H1 (cell line): ENCODE measurements around the gene MPV17L2. TPM values are rescaled to one million over a fixed set of nuclear protein-coding genes. Genes with fewer than 3 reads are reported as not detected.

Experiments used
- CTCF ChIA-PET: fragments of 300-600 bp; sonication (Branson Sonifier 250); formaldehyde crosslinking; loops from one replicate; lab custom pipeline; 2021; ENCODE audit not compliant: partially characterized antibody; lab: Charles Lee
- POLR2A ChIA-PET: fragments of 300-600 bp; sonication (Branson Sonifier 250); formaldehyde crosslinking; loops from one replicate; lab custom pipeline; 2021; ENCODE audit warnings: inconsistent platforms; ENCODE audit not compliant: partially characterized antibody; lab: Charles Lee
- DNase-seq, 2 experiments: peaks; one replicate each; pipeline versions ENCODE4 v3.0.0 to v3.0.0-alpha.2; 2010 to 2022; ENCODE audit warnings: low spot score in 2 of 2, low read depth in 1 of 2, mixed read lengths in 1 of 2
- FAIRE-seq: peaks from 2 replicates; lab custom pipeline; 2011; peaks lifted over from hg19 to GRCh38; lab: Jason Lieb, UNC
- H2AFZ ChIP-seq: 2 replicates; pipeline ENCODE4 v1.8.1; 2012; ENCODE audit warnings: low read length, inconsistent platforms
- H2AK5ac ChIP-seq: 2 replicates; pipeline ENCODE4 v1.6.1; 2013; ENCODE audit warnings: low read depth, low read length
- H2BK120ac ChIP-seq: replicated peaks from 2 replicates; pipeline ENCODE3; 2013; ENCODE audit warnings: low read depth, low read length, inconsistent platforms
- H2BK12ac ChIP-seq: 2 replicates; pipeline ENCODE4 v1.6.1; 2013; ENCODE audit warnings: low read depth, low read length
- H2BK15ac ChIP-seq: 2 replicates; pipeline ENCODE4 v1.6.1; 2013; ENCODE audit warnings: low read length
- H2BK20ac ChIP-seq: 2 replicates; pipeline ENCODE4 v1.6.1; 2013; ENCODE audit warnings: low read length
- H2BK5ac ChIP-seq: 2 replicates; pipeline ENCODE4 v1.6.1; 2013; ENCODE audit warnings: low read depth, low read length
- H3K14ac ChIP-seq: 2 replicates; pipeline ENCODE4 v1.6.1; 2013; ENCODE audit warnings: inconsistent platforms; ENCODE audit not compliant: insufficient read length
- H3K18ac ChIP-seq: 2 replicates; pipeline ENCODE4 v1.6.1; 2013; ENCODE audit warnings: low read length; ENCODE audit errors: extremely low read depth
- H3K23ac ChIP-seq: 2 replicates; pipeline ENCODE4 v1.6.1; 2013; ENCODE audit warnings: inconsistent platforms; ENCODE audit not compliant: insufficient read length
- H3K23me2 ChIP-seq: 2 replicates; pipeline ENCODE4 v1.6.1; 2013; ENCODE audit warnings: low read depth, low read length
- H3K27ac ChIP-seq: 2 replicates; pipeline ENCODE4 v1.6.1; 2011; ENCODE audit warnings: low read depth, low read length, inconsistent platforms
- H3K27me3 ChIP-seq, 4 experiments: replicated peaks in 1 of 4; 1 replicate in 1 of 4; 2 replicates in 3 of 4; pipeline versions ENCODE4 v1.6.1 to v1.8.1; 2011 to 2013; ENCODE audit warnings: low read length in 3 of 4, mild to moderate bottlenecking in 3 of 4, inconsistent platforms in 2 of 4, mixed read lengths in 2 of 4, moderate library complexity in 1 of 4; ENCODE audit not compliant: control insufficient read depth in 3 of 4, insufficient read depth in 3 of 4; ENCODE audit errors: extremely low read depth in 1 of 4
- H3K36me3 ChIP-seq, 4 experiments: 2 replicates each; pipeline versions ENCODE4 v1.6.1 to v1.8.1; 2011 to 2013; ENCODE audit warnings: mild to moderate bottlenecking in 4 of 4, low read length in 3 of 4, moderate library complexity in 2 of 4, control low read depth in 1 of 4, inconsistent platforms in 1 of 4; ENCODE audit not compliant: insufficient read depth in 4 of 4, control insufficient read depth in 2 of 4
- H3K4ac ChIP-seq: replicated peaks from 2 replicates; pipeline ENCODE3; 2013; ENCODE audit warnings: low read length, low read depth, mixed read lengths, inconsistent platforms; ENCODE audit not compliant: insufficient read length
- H3K4me1 ChIP-seq, 4 experiments: replicated peaks in 1 of 4; 1 replicate in 1 of 4; 2 replicates in 3 of 4; pipeline versions ENCODE4 v1.6.1 to v1.8.1; 2011 to 2013; ENCODE audit warnings: low read length in 3 of 4, inconsistent platforms in 2 of 4, mixed read lengths in 1 of 4; ENCODE audit not compliant: insufficient read depth in 4 of 4, control insufficient read depth in 3 of 4
- H3K4me2 ChIP-seq, 2 experiments: 2 replicates each; pipeline versions ENCODE4 v1.6.1 to v1.8.1; 2011 to 2013; ENCODE audit warnings: low read depth in 2 of 2, low read length in 2 of 2, control low read depth in 1 of 2, inconsistent platforms in 1 of 2, mild to moderate bottlenecking in 1 of 2; ENCODE audit not compliant: insufficient read depth in 1 of 2
- H3K4me3 ChIP-seq, 4 experiments: fragments of 200-600, 300-600 bp in 1 of 4; sonication (generic), shearing (Covaris generic), sonication (Bioruptor Twin) in 1 of 4; 2 replicates each; pipeline versions ENCODE4 v1.5.1 to v1.8.1; 2011 to 2016; ENCODE audit warnings: low read length in 4 of 4, low read depth in 3 of 4, control low read depth in 2 of 4, inconsistent platforms in 2 of 4, mild to moderate bottlenecking in 2 of 4, mixed read lengths in 1 of 4, moderate library complexity in 1 of 4; ENCODE audit not compliant: insufficient read depth in 2 of 4; ENCODE audit errors: extremely low read depth in 1 of 4
- H3K56ac ChIP-seq: replicated peaks from 2 replicates; pipeline ENCODE3; 2013; ENCODE audit warnings: low read depth, mild to moderate bottlenecking, mixed read lengths, low read length, inconsistent platforms; ENCODE audit not compliant: insufficient read length
- H3K79me1 ChIP-seq: 2 replicates; pipeline ENCODE4 v1.6.1; 2013; ENCODE audit warnings: low read depth, low read length, control low read depth
- H3K79me2 ChIP-seq, 2 experiments: 2 replicates each; pipeline versions ENCODE4 v1.6.1 to v1.8.1; 2012 to 2013; ENCODE audit warnings: low read length in 2 of 2, mild to moderate bottlenecking in 2 of 2, inconsistent platforms in 1 of 2; ENCODE audit not compliant: insufficient read depth in 2 of 2, control insufficient read depth in 1 of 2
- H3K9ac ChIP-seq, 4 experiments: replicated peaks in 1 of 4; 1 replicate in 1 of 4; 2 replicates in 3 of 4; pipeline versions ENCODE4 v1.6.1 to v1.8.1; 2011 to 2013; ENCODE audit warnings: low read depth in 3 of 4, low read length in 3 of 4, control low read depth in 2 of 4, mild to moderate bottlenecking in 2 of 4, moderate library complexity in 2 of 4, inconsistent platforms in 1 of 4; ENCODE audit errors: extremely low read depth in 1 of 4
- H3K9me3 ChIP-seq, 2 experiments: 2 replicates each; pipeline versions ENCODE4 v1.6.1 to v1.8.1; 2012 to 2013; ENCODE audit warnings: mild to moderate bottlenecking in 2 of 2, moderate library complexity in 2 of 2, control low read depth in 1 of 2, inconsistent platforms in 1 of 2, low read depth in 1 of 2, low read length in 1 of 2, mixed read lengths in 1 of 2; ENCODE audit not compliant: insufficient read depth in 2 of 2
- H4K20me1 ChIP-seq, 2 experiments: replicated peaks in 1 of 2; 2 replicates each; pipeline versions ENCODE3 to v1.8.1; 2011 to 2013; ENCODE audit warnings: inconsistent platforms in 2 of 2, low read length in 2 of 2, mild to moderate bottlenecking in 1 of 2; ENCODE audit not compliant: insufficient read depth in 2 of 2, control insufficient read depth in 1 of 2
- H4K5ac ChIP-seq: 2 replicates; pipeline ENCODE4 v1.6.1; 2013; ENCODE audit warnings: low read length, low read depth, mixed read lengths, inconsistent platforms; ENCODE audit not compliant: insufficient read length
- H4K8ac ChIP-seq: 2 replicates; pipeline ENCODE4 v1.8.0; 2013; ENCODE audit warnings: mild to moderate bottlenecking, moderate library complexity, low read length, inconsistent platforms; ENCODE audit not compliant: insufficient read depth; ENCODE audit errors: extremely low read depth
- H4K91ac ChIP-seq: replicated peaks from 2 replicates; pipeline ENCODE3; 2013; ENCODE audit warnings: low read length, mixed read lengths, inconsistent platforms; ENCODE audit not compliant: insufficient read length
- BRCA1 ChIP-seq: IDR thresholded peaks from 2 replicates; pipeline ENCODE4 v1.6.1; 2012; ENCODE audit warnings: low read depth, low read length, improper control_type of control experiment
- CBX8 ChIP-seq: fragments of 300-800, 300-1000 bp; sonication (generic); IDR thresholded peaks from 2 replicates; pipeline ENCODE4 v1.7.1; 2016; ENCODE audit warnings: low read depth, low read length, borderline replicate concordance
- CTCF ChIP-seq, 3 experiments: IDR thresholded peaks; 1 replicate in 2 of 3; 2 replicates in 1 of 3; pipeline versions ENCODE4 v1.5.1 to v1.6.1; 2011; ENCODE audit warnings: low read length in 3 of 3, mild to moderate bottlenecking in 3 of 3, inconsistent platforms in 2 of 3, low read depth in 1 of 3, moderate library complexity in 1 of 3; ENCODE audit not compliant: insufficient read depth in 1 of 3; ENCODE audit errors: control extremely low read depth in 1 of 3
- EGR1 ChIP-seq: IDR thresholded peaks from 2 replicates; pipeline ENCODE4 v1.6.1; 2011; ENCODE audit warnings: low read depth, low read length, borderline replicate concordance
- GTF2F1 ChIP-seq: IDR thresholded peaks from 2 replicates; pipeline ENCODE4 v1.6.1; 2012; ENCODE audit warnings: low read depth, low read length, improper control_type of control experiment, borderline replicate concordance
- KDM1A ChIP-seq: fragments of 200-600, 300-600 bp; sonication (generic); IDR thresholded peaks from 2 replicates; pipeline ENCODE4 v1.7.1; 2016; ENCODE audit warnings: mild to moderate bottlenecking, low read length, borderline replicate concordance
- SIN3A ChIP-seq, 2 experiments: IDR thresholded peaks in 1 of 2; conservative IDR thresholded peaks in 1 of 2; 2 replicates each; pipeline ENCODE4 v1.6.1; 2011 to 2012; ENCODE audit warnings: low read length in 2 of 2, improper control_type of control experiment in 1 of 2, low read depth in 1 of 2, mild to moderate bottlenecking in 1 of 2
- WGBS, 2 experiments: shearing (Covaris generic) in 1 of 2; methylation state at CpG; one replicate each; pipeline versions ENCODE4 v1.1.6 to v1.1.7; 2013 to 2015; ENCODE audit warnings: low lambda C conversion rate in 2 of 2, mixed read lengths in 2 of 2, inconsistent platforms in 1 of 2, low coverage in 1 of 2, missing lambda C conversion rate in 1 of 2; ENCODE audit not compliant: insufficient replicate concordance in 2 of 2, insufficient coverage in 1 of 2, insufficient read length in 1 of 2; ENCODE audit errors: extremely low coverage in 1 of 2, missing lambda C conversion rate in 1 of 2; 5-methylcytosine and 5-hydroxymethylcytosine counted together
- polyA plus RNA-seq, 7 experiments: library from polyadenylated mRNA; depleted of rRNA in 3 of 7; stranded (reverse) in 5 of 7; unstranded in 2 of 7; fragments of >200 nt in 5 of 7; fragments of 200-250 nt in 2 of 7; gene quantifications; 1 replicate in 5 of 7; 2 replicates in 1 of 7; 4 replicates in 1 of 7; pipeline versions ENCODE4 v1.2.1 to v1.2.3, GENCODE V29; 2011 to 2013; ENCODE audit warnings: missing spikeins in 2 of 7, mixed read lengths in 2 of 7
- total RNA-seq: library from RNA; stranded (reverse); fragmentation: NEBNext Ultra II Directional; extraction: Animal tissue kit (Norgen Biotek cat#: 25700); gene quantifications from 2 replicates; pipeline ENCODE4 v1.2.1, GENCODE V29; 2021
- TF ChIP-seq, protein P1 (sequence below): IDR thresholded peaks from 2 replicates; pipeline ENCODE4 v1.6.1; 2012; ENCODE audit warnings: low read length, inconsistent platforms

Gene MPV17L2
- total and polyA plus RNA-seq, 2 of the 8 experiments (the other 6 are each of a cell fraction or from before 2014, with no cell fraction given) = 24.2 to 82.6 TPM

DNA sequence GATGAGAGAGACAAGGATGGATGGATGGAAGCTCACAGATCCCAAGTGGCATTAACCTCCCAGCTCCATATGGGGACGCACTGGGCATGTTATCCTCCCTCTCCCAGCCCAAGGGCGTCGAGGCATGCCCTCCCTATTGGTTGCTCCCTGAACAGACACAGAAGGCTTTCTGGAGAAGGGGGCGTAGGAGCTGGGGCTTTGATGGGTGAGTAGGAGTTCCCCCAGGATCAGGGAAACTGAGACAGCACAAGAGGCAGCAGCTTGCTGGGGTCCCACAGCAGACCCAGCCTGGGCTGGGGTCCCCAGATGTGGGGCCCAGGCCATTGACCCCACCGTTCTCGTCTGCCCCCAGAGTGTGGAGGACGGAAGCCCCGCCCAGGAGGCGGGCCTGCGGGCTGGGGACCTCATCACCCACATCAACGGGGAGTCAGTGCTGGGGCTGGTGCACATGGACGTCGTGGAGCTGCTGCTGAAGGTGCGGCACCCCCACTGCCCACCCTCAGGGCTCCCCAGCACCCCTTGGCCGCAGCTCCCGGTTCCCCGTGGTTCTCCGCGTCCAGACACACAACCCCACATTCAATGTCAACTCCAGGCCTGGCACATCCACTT is 47.5 kb upstream of the MPV17L2 start:
- ChIA-PET POLR2A (interaction anchor here (1.0 to 1.6 kb wide), 3 partner anchors 8 to 28 kb away, joined by 3 to 4 read pairs (median 3); no protein-coding TSS in a partner anchor), CTCF (interaction anchor here (0.6 to 1.9 kb wide), 8 partner anchors 12 to 44 kb away, joined by 3 to 6 read pairs (median 4); no protein-coding TSS in a partner anchor)
- H2BK12ac ChIP-seq = no peak overlapping the region
- no peak overlapping the region for H2BK15ac ChIP-seq
- no peak overlapping the region for H3K9ac ChIP-seq
- no peak overlapping the region for H3K23ac ChIP-seq
- no peak overlapping the region for H3K4me3 ChIP-seq
- H3K27me3 ChIP-seq = no peaks in the 10 kb centered on the region
- TF ChIP-seq EGR1 = no peak
- TF ChIP-seq, protein P1, sequence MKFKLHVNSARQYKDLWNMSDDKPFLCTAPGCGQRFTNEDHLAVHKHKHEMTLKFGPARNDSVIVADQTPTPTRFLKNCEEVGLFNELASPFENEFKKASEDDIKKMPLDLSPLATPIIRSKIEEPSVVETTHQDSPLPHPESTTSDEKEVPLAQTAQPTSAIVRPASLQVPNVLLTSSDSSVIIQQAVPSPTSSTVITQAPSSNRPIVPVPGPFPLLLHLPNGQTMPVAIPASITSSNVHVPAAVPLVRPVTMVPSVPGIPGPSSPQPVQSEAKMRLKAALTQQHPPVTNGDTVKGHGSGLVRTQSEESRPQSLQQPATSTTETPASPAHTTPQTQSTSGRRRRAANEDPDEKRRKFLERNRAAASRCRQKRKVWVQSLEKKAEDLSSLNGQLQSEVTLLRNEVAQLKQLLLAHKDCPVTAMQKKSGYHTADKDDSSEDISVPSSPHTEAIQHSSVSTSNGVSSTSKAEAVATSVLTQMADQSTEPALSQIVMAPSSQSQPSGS = no peak
- no peak for TF ChIP-seq GTF2F1
- no peak for TF ChIP-seq SIN3A (conservative IDR thresholded peaks at IDR 0.05 in 1 of 2, IDR thresholded peaks at IDR 0.05 in 1 of 2; ENCODE audit: low read depth in 1 of 2, low read length in 2 of 2)
- TF ChIP-seq BRCA1 = no peak
- no peak for TF ChIP-seq CTCF (IDR thresholded peaks at IDR 0.05; ENCODE audit: control extremely low read depth in 1 of 3, insufficient read depth in 1 of 3, low read depth in 1 of 3, low read length in 3 of 3)
- no peak for TF ChIP-seq KDM1A
- TF ChIP-seq CBX8 = no peak
- WGBS, 2 experiments = 96% methylated on average over 18 of the region's 19 CpGs; no CpG with 5 or more reads in 1 of the 2 experiments
- DNase-seq = no peak
- no peak overlapping the region for H2AFZ ChIP-seq
- H2BK5ac ChIP-seq = no peak overlapping the region
- H4K5ac ChIP-seq = no peak overlapping the region
- H3K4me1 ChIP-seq = no peaks in the 10 kb centered on the region
- no peak overlapping the region for H4K8ac ChIP-seq
- H3K27ac ChIP-seq = no peak overlapping the region
- no peak overlapping the region for H3K4me2 ChIP-seq
- peaks cover 0 to 1% of the 10 kb centered on the region in 2 experiments for H4K20me1 ChIP-seq
- no peaks in the 10 kb centered on the region for H3K23me2 ChIP-seq
- H2AK5ac ChIP-seq = no peak overlapping the region
- no peaks in the 10 kb centered on the region for H3K79me1 ChIP-seq
- H3K79me2 ChIP-seq = no peaks in the 10 kb centered on the region
- no peaks in the 10 kb centered on the region for H3K9me3 ChIP-seq
- H3K14ac ChIP-seq = no peak overlapping the region
- no peak overlapping the region for H2BK20ac ChIP-seq
- no peak for FAIRE-seq
- peaks cover 2 to 23% (median 14%) of the 10 kb centered on the region in 4 experiments; a peak in 6 of 8 replicates for H3K36me3 ChIP-seq
- H3K4ac ChIP-seq = no peak overlapping the region
- H3K18ac ChIP-seq = no peak overlapping the region
- H3K56ac ChIP-seq = no peak overlapping the region
- no peak overlapping the region for H2BK120ac ChIP-seq
- H4K91ac ChIP-seq = no peak overlapping the region
